Ishikawa (cell line): Measurements from ENCODE around the gene LAMA1.

Experiments
- RAD21 ChIP-seq: IDR thresholded peaks from 2 replicates; pipeline ENCODE4 v1.6.1; 2012; ENCODE audit warnings: low read depth
- TAF1 ChIP-seq: IDR thresholded peaks from 2 replicates; pipeline ENCODE4 v1.6.1; 2012; ENCODE audit warnings: low read depth, mild to moderate bottlenecking
- TEAD4 ChIP-seq: IDR thresholded peaks from 2 replicates; pipeline ENCODE4 v1.6.1; 2012

DNA sequence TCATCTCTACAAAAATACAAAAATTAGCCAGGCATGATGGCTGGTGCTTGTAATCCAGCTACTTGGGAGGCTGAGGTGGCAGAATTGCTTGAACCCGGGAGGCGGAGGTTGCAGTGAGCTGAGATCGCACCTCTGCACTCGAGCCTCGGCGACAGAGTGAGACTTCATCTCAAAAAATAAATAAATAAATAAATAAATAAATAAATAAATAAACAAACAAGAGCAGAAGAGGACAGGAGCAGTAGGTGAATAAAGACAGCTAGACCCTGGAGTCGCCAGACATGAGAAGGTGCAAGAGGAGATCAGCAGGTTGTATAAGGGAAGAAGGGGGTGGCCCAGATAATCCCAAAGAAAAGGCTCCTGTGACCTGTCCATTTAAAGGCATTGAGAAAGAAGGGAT, 12.3 kb downstream of the LAMA1 start:
- TF ChIP-seq RAD21 (no peak), TEAD4 (no peak), TAF1 (no peak)
